GDM1 (cell line): ENCODE measurements around the gene ADD3.
"Not testable (repeated sequence)": the region's sequence is repeated elsewhere in the genome, so short reads cannot be mapped to it uniquely, and the experiment has no call there.

Experiments
- DNase-seq: peaks from one replicate; lab custom pipeline; 2025; lab: John Stamatoyannopoulos, UW

Gene ADD3

DNA sequence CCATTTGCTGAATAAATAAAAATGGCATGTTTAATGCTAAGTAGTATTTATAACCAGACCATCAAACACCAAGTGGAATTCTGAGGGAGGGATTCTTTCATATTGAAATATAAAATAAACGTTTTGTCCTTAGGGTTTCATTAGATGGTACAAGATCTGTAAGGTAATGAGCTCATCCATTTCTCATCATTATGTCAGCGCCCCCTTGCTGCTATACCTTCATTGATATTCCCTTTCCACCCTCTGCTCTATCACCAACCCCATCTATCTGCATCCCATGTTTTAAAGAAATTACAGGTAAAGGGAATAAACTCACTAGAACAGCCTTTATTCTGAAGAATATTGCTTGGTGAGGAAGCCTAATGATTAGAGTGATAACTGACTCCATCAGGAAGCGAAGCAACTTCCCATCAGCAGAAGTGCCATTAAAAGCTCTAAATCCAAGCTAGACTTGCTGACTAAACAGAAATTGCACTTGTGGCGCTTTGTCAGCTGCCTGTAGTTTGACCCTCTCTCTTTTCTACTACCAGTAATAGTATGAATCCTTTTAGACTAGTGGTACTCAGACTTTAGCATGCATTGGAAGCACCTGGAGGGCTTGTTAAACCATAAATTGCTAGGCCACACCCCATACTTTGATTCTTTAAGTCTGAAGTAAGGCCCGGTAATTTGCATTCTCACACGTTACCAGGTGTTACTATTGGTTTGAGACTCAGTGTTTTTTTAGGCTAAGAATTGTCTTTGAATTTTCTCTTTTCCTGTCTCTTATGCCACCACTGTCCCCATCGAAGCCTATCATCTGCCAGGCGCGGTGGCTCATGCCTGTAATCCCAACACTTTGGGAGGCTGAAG, 27.5 kb downstream of the ADD3 start:
- no peak for DNase-seq

DNA sequence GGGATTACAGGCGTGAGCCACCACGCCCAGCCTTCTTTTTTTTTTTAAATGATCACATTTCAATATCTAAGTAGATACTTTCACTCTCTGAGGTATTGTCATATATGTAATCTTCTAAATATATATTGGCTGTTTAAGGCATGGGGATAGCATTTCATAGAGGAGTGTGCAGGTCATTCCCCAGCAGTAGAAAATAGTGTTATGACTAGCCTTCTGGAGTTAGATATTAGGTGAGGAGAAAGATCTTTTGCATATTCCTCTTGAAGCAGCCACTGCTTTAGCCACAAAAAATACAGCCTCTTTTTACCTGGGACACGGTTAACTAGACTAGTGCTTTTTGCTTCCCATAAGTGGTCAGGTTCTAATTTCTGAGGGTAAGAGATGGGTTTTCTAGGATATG, 28.9 kb downstream of the ADD3 start:
- no peak for DNase-seq

DNA sequence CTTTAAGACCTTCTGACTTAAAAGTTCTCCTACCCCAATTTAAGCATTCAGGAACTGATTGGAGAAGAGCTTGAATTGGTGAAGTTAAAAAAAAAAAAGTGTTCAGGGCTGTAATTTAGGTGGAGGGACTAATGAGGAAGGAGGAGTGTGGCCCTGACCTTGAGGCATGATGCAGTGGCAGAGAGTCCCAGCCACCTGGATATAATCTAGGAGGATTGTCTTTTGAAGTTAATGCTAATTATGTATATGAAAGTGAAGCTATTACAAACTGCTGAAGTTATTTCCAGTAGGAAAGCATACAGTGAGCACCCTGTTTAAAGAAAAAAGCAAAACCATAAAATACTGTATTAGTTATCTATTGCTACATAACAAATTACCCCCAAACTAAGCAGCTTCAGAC, 31.5 kb downstream of the ADD3 start:
- no peak for DNase-seq

DNA sequence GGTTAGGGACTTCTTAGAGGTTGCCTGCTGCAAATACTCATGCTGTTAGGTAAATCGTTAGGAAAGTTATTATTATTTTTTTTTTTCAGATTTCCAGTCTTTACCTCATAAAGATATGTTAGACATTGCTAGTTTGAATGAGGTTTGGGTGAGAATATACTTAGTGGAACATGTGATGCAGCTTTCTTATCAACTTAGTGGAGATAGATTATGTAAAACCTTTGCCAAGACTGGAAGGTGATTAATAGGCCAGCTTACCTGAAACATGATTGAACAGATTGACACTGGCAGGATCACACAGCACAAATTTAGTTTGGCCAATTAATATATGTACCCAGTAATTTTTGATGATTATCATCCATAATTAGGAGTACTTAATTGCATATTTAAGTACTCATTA, 32.3 kb downstream of the ADD3 start:
- DNase-seq: no peak

DNA sequence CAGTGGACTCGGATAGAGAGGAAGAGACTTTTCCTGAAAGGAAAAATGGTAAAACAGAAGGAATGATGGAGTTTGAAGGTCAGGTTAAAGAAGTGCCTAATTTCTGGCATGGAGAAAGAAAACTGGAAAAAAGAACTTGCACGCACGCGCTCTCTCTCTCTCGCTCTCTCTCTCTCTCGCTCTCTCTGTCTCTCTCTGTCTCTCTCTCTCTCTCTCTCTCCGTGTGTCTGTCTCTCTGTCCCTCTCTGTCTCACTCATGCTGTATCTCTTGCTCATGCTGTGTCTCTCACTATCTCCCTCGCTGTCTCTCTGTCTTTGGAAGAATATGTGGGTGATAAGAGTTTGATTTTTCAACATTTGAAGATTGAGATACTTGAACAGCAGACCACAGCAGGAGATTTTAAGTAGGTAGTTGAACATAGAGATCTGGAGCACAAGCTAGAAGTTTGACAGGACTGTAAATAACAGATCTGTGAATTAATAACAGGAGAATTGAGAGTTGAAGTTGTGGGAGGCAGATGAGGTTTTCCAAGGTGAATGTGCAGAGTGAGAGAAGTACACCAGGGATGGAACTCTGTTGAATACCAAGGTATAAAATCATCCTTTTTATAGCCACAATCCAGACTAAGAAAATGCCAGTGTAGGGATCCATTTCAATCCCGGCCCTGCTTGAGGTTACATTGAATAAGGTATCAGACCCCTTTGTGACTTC, 33.1 kb downstream of the ADD3 start:
- no peak for DNase-seq

DNA sequence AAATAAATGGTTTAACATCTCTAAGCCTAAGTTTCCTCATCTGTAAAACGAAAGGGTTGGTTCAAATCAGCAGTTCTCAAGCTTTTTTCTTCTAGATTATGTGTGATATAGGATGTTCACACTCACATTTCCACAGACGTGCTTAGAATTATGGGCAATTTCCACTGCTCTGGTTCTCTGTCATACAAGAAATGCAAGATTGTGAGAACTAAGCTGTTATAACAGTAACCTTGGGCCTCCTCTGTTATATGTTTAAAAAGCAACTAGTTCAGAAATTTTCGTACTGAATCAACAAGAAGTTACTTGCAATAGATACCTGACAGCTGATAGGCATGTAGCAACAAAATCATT, 33.7 kb downstream of the ADD3 start:
- no peak for DNase-seq

DNA sequence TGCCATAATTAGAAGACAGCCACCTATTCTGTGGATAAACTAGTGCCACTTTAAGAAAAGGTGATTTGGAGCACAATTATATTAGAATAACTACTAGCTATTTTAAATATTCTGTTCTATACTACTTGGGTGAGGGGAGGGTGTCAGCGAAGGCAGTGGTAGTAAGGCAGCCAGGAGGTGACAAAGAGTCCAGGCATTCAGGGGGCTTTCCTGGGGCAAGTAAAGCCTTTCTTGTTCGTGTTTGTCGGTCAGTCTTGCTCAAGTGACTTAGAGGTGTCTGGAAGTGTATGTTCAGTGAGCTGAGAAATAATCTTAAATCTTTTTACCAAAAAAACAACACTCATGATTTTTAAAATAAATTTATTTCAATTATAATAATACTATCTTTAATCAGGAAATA, 34.4 kb downstream of the ADD3 start:
- DNase-seq: no peak

DNA sequence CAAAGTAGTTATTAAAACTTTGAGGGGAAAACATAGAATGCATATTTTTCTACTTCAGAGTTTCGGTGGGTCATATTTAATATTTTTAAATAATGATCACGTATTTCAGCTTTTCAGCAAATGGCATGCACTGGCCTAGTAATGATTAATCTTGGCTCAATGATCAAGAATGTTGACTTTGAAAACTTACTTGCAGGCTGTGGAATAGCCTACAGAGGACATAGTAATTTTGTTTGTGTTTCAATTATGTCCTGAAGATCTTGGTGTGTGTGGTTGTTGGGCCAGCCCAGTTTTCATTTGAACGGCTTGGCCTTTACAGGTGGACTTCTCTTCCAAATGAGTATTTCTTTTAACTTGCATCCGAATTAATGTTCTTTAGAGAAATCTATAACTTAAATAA, 35.1 kb downstream of the ADD3 start:
- DNase-seq: no peak

DNA sequence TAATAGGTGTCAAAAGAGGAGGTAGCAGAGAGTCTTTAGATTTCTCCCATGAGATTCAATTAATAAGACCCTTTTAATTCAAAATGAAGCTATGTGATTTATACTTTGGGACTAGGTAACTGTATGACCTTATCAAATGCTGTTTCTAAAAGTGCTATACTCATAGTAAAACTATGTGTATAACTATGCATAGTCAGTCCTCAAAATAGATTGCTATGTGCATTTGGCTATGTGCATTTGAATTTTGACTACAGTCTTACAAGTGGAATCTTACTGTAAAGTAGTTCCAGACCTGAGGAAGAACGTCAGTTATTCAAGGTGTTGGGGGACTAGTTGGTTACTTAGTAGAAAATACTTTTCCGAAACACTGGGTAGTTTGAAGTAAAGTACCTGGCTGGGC, 36.9 kb downstream of the ADD3 start:
- no peak for DNase-seq

DNA sequence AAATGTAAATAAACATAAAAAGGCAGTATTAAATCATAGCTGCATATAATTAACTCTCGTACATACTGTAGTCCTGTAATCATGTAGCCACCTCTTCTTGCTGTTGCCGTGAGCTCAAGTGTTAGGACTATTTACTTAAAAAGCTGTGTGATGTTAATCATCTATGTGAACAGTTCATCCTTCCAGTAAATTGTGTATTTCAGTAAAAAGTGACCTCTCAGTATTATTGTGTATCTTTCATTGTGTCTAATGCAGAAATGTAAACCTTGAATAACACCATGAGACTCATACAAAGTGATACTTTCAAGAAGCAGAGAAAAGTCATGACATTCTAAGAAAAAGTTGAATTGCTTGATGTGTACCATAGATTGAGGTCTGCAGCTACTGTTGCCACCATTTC, 38.0 kb downstream of the ADD3 start:
- DNase-seq: no peak

DNA sequence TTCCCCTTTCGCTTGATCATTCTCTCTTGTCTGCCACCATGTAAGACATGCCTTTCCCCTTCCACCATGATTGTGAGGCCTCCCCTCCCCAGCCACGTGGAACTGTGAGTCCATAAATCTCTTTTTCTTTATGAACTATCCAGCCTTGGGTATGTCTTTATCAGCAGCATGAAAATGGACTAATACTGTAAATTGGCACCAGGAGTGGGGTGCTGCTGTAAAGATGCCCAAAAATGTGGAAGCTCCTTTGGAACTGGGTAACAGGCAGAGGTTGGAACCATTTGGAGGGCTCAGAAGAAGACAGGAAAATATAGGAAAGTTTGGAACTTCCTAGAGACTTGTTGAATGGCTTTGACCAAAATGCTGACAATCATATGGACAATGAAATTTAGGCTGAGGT, 40.4 kb downstream of the ADD3 start:
- not testable (repeated sequence) for DNase-seq

DNA sequence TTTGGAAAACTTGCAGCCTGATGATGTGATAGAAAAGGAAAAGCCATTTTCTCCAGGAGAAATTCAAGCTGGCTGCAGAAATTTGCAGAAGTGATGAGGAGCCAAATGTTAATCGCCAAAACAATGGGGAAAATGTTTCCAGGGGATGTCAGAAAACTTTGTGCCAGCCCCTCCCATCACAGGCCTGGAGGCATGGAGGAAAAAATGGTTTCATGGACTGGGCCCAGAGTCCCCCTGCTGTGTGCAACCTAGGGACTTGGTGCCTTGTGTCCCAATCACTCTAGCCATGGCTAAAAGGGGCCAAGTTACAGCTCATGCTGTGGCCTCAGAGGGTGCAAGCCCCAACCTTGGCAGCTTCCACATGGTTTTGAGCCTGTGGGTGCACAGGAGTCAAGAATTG, 41.0 kb downstream of the ADD3 start:
- DNase-seq: no peak

DNA sequence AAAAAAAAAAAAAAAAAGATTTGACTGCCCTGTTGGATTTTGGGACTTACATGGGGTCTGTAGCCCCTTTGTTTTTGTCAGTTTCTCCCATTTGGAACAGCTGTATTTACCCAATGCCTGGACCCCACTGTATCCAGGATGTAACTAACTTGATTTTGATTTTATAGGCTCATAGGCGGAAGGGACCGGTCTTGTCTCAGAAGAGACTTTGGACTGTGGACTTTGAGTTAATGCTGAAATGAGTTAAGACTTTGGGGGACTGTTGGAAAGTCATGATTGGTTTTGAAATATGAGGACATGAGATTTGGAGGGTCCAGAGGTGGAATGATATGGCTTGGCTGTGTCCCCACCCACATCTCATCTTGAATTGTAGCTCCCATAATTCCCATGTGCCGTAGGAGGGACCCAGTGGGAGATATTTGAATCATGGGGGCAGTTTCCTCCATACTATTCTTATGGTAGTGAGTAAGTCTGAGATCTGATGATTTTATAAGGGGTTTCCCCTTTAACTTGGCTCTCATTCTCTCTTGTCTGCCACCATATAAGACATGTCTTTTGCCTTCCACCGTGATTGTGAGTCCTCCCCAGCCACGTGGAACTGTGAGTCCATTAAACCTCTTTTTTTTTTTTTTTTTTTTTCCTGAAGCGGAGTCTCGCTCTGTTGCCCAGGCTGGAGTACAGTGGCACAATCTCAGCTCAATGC, 42.3 kb downstream of the ADD3 start:
- not testable (repeated sequence) for DNase-seq

DNA sequence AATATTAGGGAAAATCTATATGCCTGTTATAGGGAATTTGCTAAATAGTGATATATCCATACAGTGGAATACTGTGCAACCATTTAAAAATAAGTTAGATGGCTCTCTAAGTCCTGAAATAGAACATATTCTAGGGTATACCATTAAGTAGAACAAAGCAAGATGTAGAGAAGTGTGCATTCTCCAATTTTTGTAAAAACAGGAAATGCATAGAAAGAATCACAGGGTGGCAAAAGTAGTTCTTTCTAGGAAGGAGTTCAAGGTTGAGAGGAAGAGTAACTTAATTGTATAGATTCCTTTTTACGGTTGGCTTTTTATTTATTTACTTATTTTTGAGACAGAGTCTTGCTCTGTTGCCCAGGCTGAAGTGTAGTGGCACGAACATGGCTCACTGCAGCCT, 43.7 kb downstream of the ADD3 start:
- no peak for DNase-seq

DNA sequence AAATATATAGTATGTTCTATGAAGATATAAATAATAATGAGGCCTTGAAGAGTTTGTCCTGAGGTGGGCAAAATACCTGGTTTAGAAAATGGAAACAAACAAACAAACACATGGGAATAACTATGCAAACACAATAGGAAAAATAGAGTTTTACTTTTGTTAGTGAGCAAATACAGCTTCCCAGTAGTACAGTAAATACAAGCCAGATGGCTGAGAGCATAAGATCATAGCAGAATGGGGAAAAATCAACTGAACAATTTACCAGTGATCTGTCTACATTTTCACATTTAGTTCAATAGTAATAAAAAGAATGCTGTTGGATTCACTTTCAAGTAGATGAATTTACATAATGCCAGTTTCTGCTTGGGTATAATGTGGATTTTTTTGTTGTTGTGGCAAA, 45.1 kb downstream of the ADD3 start:
- DNase-seq: no peak

DNA sequence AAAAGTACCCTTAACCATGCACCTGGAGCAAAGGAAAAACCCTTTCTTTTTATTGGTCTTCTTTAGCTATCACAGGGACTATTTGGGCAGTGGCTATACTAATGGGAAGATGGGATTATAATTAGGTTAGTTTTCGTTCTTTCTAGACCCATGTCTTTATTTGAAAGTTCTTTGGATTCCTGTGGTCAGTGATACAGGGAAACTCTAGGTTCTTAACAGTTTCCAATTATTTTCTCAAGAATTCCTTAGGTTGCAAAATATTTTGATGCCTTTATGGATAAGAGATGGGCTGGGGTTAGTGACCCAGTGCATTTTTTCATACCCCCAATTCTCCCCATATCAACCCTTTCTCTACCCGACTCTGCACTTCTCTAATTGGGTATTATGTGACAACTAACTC, 49.0 kb downstream of the ADD3 start:
- DNase-seq: no peak

DNA sequence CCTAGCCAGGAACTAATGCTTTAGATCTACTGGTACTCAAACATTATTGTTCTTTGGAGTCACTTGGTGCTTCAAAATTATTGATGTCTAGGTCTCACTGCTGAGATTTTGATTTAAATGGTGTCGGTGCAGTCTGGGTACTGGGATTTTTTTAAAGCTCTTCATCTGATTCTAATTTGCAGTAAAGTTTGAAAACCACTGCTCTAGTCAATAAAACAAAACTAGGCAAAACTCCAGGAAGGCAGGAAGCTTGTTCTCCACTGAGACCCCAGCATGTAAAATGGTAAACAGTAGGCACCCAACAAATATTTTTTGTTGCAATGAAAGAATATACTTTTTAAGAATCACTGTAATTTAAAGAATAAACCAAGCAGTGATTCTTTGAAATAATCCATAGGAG, 49.7 kb downstream of the ADD3 start:
- no peak for DNase-seq

DNA sequence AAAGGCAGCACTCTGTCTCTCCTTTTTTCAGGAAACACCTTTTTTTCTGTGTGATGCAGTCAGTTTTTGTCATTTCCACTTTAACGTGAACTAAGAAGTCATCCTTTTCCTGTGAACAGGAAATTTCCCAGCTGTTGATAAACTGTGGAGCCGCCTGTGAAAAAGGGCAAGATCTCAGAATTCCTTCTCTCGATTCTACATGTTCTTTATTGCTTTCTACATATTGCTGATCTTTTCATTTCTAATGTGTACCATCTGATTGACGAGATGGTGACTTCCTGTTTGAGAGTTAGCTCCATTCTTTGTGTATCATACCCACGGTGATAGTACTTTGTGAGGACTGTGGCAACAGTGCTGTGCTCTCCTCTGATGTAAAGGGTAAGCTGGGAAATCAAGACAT, 50.4 kb downstream of the ADD3 start:
- no peak for DNase-seq

DNA sequence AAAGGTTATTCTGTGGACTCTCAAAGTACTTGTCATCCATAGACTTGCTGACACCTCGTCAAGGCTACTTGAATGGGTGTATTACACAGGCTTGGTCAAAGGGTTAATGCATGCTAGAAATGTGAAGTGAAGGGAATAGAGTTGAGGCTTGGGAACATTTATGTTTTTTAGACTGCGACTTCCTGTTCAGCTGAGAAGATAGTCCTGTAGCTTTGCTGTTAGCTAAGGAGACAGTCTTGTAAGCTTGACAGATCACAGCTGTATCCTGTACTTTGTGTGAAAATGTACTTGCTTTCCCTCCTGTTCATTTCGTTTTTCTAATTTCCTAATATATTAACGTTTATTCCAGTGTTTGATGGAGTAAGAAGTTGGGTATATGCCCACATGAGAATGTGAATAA, 52.1 kb downstream of the ADD3 start:
- DNase-seq: no peak

DNA sequence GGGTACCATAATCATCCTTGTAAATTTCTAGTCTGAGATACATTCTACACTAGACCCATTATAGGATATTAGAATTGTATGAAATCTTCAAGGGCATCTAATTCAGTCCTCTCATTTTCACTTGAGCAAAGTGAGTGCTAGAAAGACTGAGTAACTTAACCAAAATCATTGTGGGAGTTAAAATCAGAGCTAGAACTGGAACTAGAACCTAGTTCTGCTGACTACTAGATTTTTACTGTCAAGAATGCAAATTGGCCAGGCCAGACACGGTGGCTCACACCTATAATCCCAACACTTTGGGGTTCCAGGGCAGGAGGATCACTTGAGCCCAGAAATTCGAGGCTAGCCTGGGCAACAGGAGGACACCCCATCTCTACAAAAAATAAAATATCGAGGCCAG, 53.9 kb downstream of the ADD3 start:
- no peak for DNase-seq

DNA sequence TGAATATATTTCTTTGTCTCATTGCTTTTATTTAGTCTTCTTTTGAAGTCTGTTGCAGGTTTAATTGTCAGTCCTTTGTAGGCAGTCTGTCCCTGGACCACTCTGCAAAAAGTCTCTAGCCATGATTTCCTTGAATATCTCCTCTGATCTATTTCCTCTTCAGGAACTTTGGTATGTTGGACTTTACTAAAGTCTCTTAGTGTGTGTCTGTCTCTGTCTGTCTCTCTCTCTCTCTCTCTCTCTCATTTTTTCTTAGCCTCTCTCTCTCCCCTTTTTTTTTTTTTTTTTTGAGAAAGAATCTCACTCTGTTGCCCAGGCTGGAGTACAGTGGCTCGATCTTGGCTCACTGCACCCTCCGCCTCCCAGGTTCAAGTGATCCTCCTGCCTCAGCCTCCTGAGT, 57.5 kb downstream of the ADD3 start:
- DNase-seq: no peak

DNA sequence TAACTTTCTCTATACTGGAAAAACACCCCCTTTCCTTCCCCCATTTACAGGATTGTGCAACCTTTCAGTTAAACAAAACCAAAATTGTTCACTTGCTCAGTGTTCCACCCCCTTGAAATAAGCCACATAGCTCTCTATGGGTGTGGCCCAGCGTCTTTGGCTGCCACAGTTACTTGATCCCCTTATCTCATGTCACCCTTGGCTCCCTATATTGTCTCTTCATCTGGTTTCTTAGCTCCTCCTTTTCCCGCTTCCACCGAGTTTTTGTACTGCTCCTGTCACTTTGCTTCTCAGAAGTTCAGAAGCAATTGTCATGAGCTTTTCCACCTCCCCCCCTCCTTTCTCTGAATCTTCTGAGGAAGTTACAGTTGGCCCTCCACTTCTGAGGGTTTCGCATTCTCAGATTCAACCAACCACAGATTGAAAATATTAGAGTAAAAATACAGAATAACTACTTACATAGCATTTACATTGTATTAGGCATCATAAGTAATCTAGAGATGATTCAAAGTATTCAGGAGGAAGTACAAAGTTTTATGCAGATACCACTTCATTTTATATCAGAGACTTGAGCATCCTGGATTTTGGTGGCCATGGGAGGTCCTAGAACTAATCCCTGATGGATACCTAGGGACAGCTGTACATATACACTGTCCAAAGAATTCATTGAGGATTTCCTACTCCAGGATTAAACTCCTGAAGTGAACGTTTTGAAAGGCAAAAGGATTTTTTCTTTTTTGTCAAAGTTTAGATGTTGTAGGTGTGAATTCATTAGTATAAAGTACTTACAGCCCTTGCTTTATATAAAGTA, 60.4 kb downstream of the ADD3 start:
- peak; percentile 38 for DNase-seq
